Smooth muscle cell (in vitro differentiated cells): ENCODE results near the gene ASB7. TPM values are rescaled to one million over a fixed set of nuclear protein-coding genes. Genes with fewer than 3 reads are reported as not detected.

Experiments
- DNase-seq: peaks from one replicate; lab custom pipeline; 2025; ENCODE audit not compliant: unreplicated experiment; lab: John Stamatoyannopoulos, UW
- H2AFZ ChIP-seq: fragments of 200-600 bp; sonication (generic); 2 replicates; pipeline ENCODE4 v1.6.0; 2016; ENCODE audit warnings: antibody characterized with exemption, low read depth, mild to moderate bottlenecking
- H3F3A ChIP-seq: fragments of 200-600 bp; sonication (generic); 2 replicates; pipeline ENCODE4 v1.6.0; 2017; ENCODE audit warnings: antibody characterized with exemption, low read depth
- H3K27ac ChIP-seq: fragments of 200-600 bp; sonication (generic); 2 replicates; pipeline ENCODE4 v1.5.1; 2016; ENCODE audit warnings: low read depth, mild to moderate bottlenecking
- H3K27me3 ChIP-seq: fragments of 200-600 bp; sonication (generic); 2 replicates; pipeline ENCODE4 v1.6.1; 2016; ENCODE audit warnings: low read depth, mild to moderate bottlenecking
- H3K36me3 ChIP-seq: fragments of 200-600 bp; sonication (generic); 2 replicates; pipeline ENCODE4 v1.5.1; 2016; ENCODE audit warnings: low read depth
- H3K4me1 ChIP-seq: fragments of 200-600 bp; sonication (generic); 2 replicates; pipeline ENCODE4 v1.5.1; 2016; ENCODE audit warnings: low read depth
- H3K4me2 ChIP-seq: fragments of 200-600 bp; sonication (generic); 2 replicates; pipeline ENCODE4 v1.6.0; 2016; ENCODE audit warnings: mild to moderate bottlenecking
- H3K4me3 ChIP-seq: fragments of 200-600 bp; sonication (generic); 2 replicates; pipeline ENCODE4 v1.5.1; 2016; ENCODE audit warnings: mild to moderate bottlenecking
- H3K79me2 ChIP-seq: fragments of 200-600 bp; sonication (generic); 2 replicates; pipeline ENCODE4 v1.6.0; 2016; ENCODE audit warnings: low read depth, mild to moderate bottlenecking
- H3K9ac ChIP-seq: fragments of 200-600 bp; sonication (generic); 2 replicates; pipeline ENCODE4 v1.6.0; 2016; ENCODE audit warnings: low read depth
- H3K9me3 ChIP-seq: fragments of 200-600 bp; sonication (generic); replicated peaks from 2 replicates; pipeline ENCODE4 v1.5.1; 2016; ENCODE audit warnings: low read depth
- H4K20me1 ChIP-seq: fragments of 200-600 bp; sonication (generic); 2 replicates; pipeline ENCODE4 v1.6.0; 2016; ENCODE audit warnings: low read depth
- CTCF ChIP-seq: fragments of 200-600 bp; sonication (generic); IDR thresholded peaks from 2 replicates; pipeline ENCODE4 v1.5.1; 2017; ENCODE audit warnings: borderline replicate concordance, mild to moderate bottlenecking, antibody characterized with exemption; ENCODE audit not compliant: insufficient read depth, poor library complexity, severe bottlenecking
- WGBS: methylation state at CpG from one replicate; pipeline ENCODE4 v1.1.7; 2016; ENCODE audit warnings: low lambda C conversion rate; 5-methylcytosine and 5-hydroxymethylcytosine counted together
- polyA plus RNA-seq: library from polyadenylated mRNA; unstranded; fragments of >200 nt; fragmentation: Nextera tagmentation; extraction: Ambion mirVana; gene quantifications from 2 replicates; pipeline ENCODE4 v1.2.1, GENCODE V29; 2016
- total RNA-seq: library from RNA; depleted of rRNA; stranded (reverse); fragments of >200 nt; gene quantifications from 2 replicates; pipeline ENCODE4 v1.2.3, GENCODE V29; 2014

The ASB7 gene
- total and polyA plus RNA-seq, 2 experiments from 2014 or later, result 6.2 to 9.5 TPM

DNA sequence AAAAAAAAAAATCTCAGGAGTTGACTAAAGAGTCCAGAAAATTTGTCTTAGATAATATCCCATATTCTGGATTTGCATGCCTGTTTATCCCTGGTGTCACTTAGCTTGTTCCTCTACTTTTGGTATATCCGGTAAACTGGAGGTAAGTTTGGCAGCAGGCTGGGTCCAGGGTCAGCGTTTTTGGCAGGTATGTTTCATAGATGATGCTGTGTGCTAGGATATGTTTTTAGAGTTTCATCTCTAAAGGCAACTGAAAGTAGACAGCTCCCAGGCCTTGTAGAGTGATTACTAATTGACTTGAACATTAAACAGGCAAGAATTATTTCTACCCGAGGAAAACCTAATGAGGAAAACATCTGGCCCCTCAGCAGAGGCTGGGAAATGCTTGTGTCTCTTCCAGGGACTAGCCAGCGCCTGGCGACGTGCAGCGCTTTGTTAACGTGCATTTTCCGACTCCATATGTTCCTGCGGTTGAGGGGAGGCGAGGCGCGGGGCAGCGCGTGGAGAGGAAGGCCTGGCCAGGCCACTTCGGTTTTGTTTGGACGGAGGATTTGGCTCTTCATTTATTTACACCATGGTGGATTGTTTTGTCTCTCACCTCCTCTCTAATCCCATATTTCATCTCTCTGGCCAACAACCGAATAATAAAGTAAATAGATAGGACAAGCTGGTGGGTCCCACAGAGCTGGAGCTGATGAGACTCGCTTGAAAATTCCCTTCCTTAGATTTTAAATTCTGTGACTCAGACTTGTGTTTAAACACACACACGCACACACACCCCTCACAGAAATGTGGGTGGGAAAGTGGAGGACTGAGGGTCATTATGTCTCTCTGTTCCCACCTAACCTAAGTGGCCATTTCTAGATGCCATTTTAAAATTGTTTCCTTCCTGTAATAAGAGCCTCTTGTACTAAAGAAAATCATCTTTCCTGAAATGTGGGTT is 65.3 kb downstream of the ASB7 start:
- no peak for TF ChIP-seq CTCF
- 63% methylated on average over 20 of the region's 20 CpGs for WGBS
- peak overlapping the region; percentile 41 for H2AFZ ChIP-seq

GRCh38 chr15:100668348-100668745 is 66.0 kb downstream of the ASB7 start:
- DNase-seq, result no peak
- no peak for TF ChIP-seq CTCF
- H3K4me1 ChIP-seq, result peaks cover 13% of the 10 kb centered on the region
- no peaks in the 10 kb centered on the region for H4K20me1 ChIP-seq
- no peaks in the 10 kb centered on the region for H3K9me3 ChIP-seq
- H3K4me3 ChIP-seq, result no peak overlapping the region
- no peak overlapping the region for H3K4me2 ChIP-seq
- H3K79me2 ChIP-seq, result no peaks in the 10 kb centered on the region
- no peak overlapping the region for H2AFZ ChIP-seq
- no peak overlapping the region for H3K9ac ChIP-seq
- H3K27me3 ChIP-seq, result no peaks in the 10 kb centered on the region
- H3F3A ChIP-seq, result peaks cover 7% of the 10 kb centered on the region
- H3K36me3 ChIP-seq, result no peaks in the 10 kb centered on the region
- WGBS, result 91% methylated on average over 7 of the region's 7 CpGs
- no peak overlapping the region for H3K27ac ChIP-seq

More for the DNA sequence above, 65.3 kb downstream of the ASB7 start:
- no peak overlapping the region for H3K4me3 ChIP-seq
- H4K20me1 ChIP-seq, result no peaks in the 10 kb centered on the region
- no peaks in the 10 kb centered on the region for H3K27me3 ChIP-seq
- DNase-seq, result no peak
- no peaks in the 10 kb centered on the region for H3K79me2 ChIP-seq
- peak overlapping the region; percentile 46 for H3K4me2 ChIP-seq
- H3K36me3 ChIP-seq, result no peaks in the 10 kb centered on the region
- H3K27ac ChIP-seq, result peak overlapping the region; percentile 40
- H3K4me1 ChIP-seq, result peaks cover 19% of the 10 kb centered on the region
- no peaks in the 10 kb centered on the region for H3K9me3 ChIP-seq
- peaks cover 4% of the 10 kb centered on the region for H3F3A ChIP-seq
- no peak overlapping the region for H3K9ac ChIP-seq

- no peaks in the 10 kb centered on the region for H3K9me3 ChIP-seq
- TF ChIP-seq CTCF, result no peak
- H3F3A ChIP-seq, result peaks cover 7% of the 10 kb centered on the region
- no peak overlapping the region for H3K27ac ChIP-seq
- H2AFZ ChIP-seq, result no peak overlapping the region
- no peak overlapping the region for H3K4me3 ChIP-seq
- no peak for DNase-seq
- H3K4me1 ChIP-seq, result peaks cover 5% of the 10 kb centered on the region
- H3K36me3 ChIP-seq, result no peaks in the 10 kb centered on the region
- no peak overlapping the region for H3K9ac ChIP-seq
- no peaks in the 10 kb centered on the region for H3K79me2 ChIP-seq
- H4K20me1 ChIP-seq, result no peaks in the 10 kb centered on the region
- no peak overlapping the region for H3K4me2 ChIP-seq
- 90% methylated on average over 15 of the region's 15 CpGs for WGBS
- no peaks in the 10 kb centered on the region for H3K27me3 ChIP-seq
Measured at GRCh38 chr15:100669260-100669659, 66.9 kb downstream of the ASB7 start.
